HFFc6 (cell line): Measurements from ENCODE around the gene RAB10. TPM values are rescaled to one million over a fixed set of nuclear protein-coding genes. Genes with fewer than 3 reads are reported as not detected.

ENCODE experiments used
- DNase-seq: peaks from one replicate; pipeline ENCODE4 v3.0.0-alpha.2; 2018
- H3K27ac Mint-ChIP-seq: 2 replicates; pipeline ENCODE4 v1.8.0; 2020; ENCODE audit warnings: mild to moderate bottlenecking, mixed read lengths
- H3K27me3 Mint-ChIP-seq: 2 replicates; pipeline ENCODE4 v1.8.0; 2021; ENCODE audit warnings: mild to moderate bottlenecking, moderate library complexity, mixed read lengths; ENCODE audit not compliant: insufficient read depth
- H3K36me3 Mint-ChIP-seq: 2 replicates; pipeline ENCODE4 v1.8.0; 2021; ENCODE audit warnings: low read depth, mixed read lengths
- H3K4me1 Mint-ChIP-seq: 2 replicates; pipeline ENCODE4 v1.8.0; 2020; ENCODE audit warnings: low read depth, mixed read lengths
- H3K4me3 Mint-ChIP-seq: 2 replicates; pipeline ENCODE4 v1.8.0; 2020; ENCODE audit warnings: mild to moderate bottlenecking, moderate library complexity, mixed read lengths
- H3K9me3 Mint-ChIP-seq: 2 replicates; pipeline ENCODE4 v1.8.0; 2020; ENCODE audit warnings: mild to moderate bottlenecking, mixed read lengths
- CTCF ChIP-seq: fragments of 200-600 bp; sonication (generic); IDR thresholded peaks from 2 replicates; pipeline ENCODE4 v1.5.0; 2021; ENCODE audit warnings: antibody characterized with exemption, mild to moderate bottlenecking
- total RNA-seq, 6 experiments: library from RNA; stranded (reverse); fragmentation: NEBNext Ultra II Directional; extraction: Animal tissue kit (Norgen Biotek cat#: 25700); gene quantifications; 2 replicates in 1 of 6; 3 replicates in 5 of 6; pipeline ENCODE4 v1.2.3, GENCODE V29; 2021

Gene RAB10
- total RNA-seq, 6 experiments from 2014 or later: 133 to 144 (median 136) TPM

- H3K9me3 Mint-ChIP-seq: no peaks in the 10 kb centered on the region
- no peaks in the 10 kb centered on the region for H3K4me1 Mint-ChIP-seq
- H3K36me3 Mint-ChIP-seq: peaks cover 4% of the 10 kb centered on the region; the same call in 1 of the 2 replicates
- TF ChIP-seq CTCF: no peak
- peaks cover 32% of the 10 kb centered on the region for H3K27me3 Mint-ChIP-seq
- H3K4me3 Mint-ChIP-seq: no peak overlapping the region
- no peak for DNase-seq
- H3K27ac Mint-ChIP-seq: no peak overlapping the region
These were observed 134.9 kb downstream of the RAB10 start for GRCh38 chr2:26168785-26169184.

- peaks cover 31% of the 10 kb centered on the region for H3K27me3 Mint-ChIP-seq
- TF ChIP-seq CTCF: no peak
- no peaks in the 10 kb centered on the region for H3K9me3 Mint-ChIP-seq
- DNase-seq: no peak
- no peak overlapping the region for H3K27ac Mint-ChIP-seq
- no peaks in the 10 kb centered on the region for H3K4me1 Mint-ChIP-seq
- peaks cover 4% of the 10 kb centered on the region; the same call in 1 of the 2 replicates for H3K36me3 Mint-ChIP-seq
- H3K4me3 Mint-ChIP-seq: no peak overlapping the region
These were observed 135.3 kb downstream of the RAB10 start for GRCh38 chr2:26169226-26169625.

DNA sequence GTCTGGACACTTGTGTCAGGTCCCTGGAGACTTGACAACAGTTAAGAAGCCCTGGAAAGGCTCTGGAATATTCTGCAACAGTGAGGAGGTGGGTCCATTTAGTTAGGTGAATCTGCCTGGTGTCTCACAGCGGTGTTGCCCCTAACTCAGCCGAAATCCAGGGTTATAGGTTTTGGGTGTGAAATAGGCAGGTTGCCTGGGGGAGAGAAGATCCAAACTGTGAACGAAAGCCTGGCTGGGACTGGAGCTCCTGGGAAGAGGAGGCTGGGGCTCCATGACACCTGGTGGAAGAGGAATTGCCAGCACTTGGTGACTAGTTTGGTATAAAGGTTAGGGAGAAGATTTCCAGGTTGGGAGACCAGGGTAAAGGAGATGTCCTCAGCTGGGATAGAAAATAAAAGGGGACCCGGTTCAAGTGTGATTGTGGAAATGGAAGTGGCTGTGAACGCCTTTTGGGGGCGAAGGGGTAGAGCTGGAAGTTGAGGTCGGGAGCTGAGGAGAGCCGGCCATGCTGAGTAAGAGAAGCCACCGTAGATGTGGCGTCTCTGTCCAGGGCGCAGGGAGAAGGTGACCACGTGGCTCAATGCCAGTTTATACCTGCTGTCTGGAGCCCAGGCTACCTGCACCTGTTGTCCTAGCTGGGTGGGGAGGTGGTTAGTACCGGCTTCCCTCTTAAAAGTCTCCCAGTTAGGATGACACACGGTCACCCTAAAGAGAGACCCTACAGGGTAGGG is 136.0 kb downstream of the RAB10 start:
- TF ChIP-seq CTCF: no peak
- no peak for DNase-seq
- Mint-ChIP-seq H3K36me3 (peaks cover 4% of the 10 kb centered on the region; the same call in 1 of the 2 replicates), H3K27me3 (peaks cover 25% of the 10 kb centered on the region), H3K4me1 (no peaks in the 10 kb centered on the region), H3K4me3 (no peak overlapping the region), H3K27ac (no peak overlapping the region), H3K9me3 (no peaks in the 10 kb centered on the region)

GRCh38 chr2:26170795-26171194 is 136.9 kb downstream of the RAB10 start:
- Mint-ChIP-seq H3K36me3 (peaks cover 4% of the 10 kb centered on the region; the same call in 1 of the 2 replicates), H3K4me1 (no peaks in the 10 kb centered on the region), H3K27me3 (peaks cover 26% of the 10 kb centered on the region), H3K9me3 (no peaks in the 10 kb centered on the region), H3K27ac (no peak overlapping the region), H3K4me3 (no peak overlapping the region)
- no peak for TF ChIP-seq CTCF
- DNase-seq: no peak

DNA sequence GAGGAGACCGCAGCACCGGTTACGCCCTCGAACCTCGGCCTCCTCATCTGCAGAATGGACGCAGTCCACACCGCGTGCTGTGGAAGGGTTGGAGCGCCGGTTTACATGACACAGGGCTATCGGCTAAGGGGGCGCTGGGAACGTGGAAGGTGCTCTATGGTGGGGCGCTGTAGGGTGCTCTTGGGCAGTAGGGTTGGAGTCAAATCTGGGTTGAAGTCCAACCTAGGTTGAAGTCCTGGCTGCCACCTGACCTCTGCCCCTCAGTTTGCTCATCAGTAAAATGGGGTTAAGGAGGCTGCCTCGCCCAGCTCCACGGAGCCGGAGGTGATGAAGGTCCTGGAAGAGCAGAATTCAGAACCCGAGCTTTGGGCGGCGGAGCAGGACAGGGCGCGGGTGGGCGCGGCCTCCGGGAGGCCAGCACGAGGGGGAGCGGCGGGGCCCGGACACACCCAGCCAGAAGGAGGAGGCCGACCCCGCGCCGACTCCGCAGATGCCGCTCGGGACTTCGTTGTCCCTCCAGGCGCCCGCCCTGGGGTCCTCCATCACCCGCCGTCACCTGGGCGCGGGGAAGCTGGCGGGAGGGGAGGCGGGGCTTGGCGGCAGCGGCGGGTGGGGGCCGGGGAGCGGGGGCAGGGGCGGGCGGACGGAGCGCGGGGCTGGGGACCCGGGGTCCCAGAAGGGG is 138.4 kb downstream of the RAB10 start:
- H3K4me1 Mint-ChIP-seq: no peaks in the 10 kb centered on the region
- TF ChIP-seq CTCF: no peak
- no peak overlapping the region for H3K27ac Mint-ChIP-seq
- no peak for DNase-seq
- no peaks in the 10 kb centered on the region for H3K9me3 Mint-ChIP-seq
- H3K36me3 Mint-ChIP-seq: peaks cover 4% of the 10 kb centered on the region; the same call in 1 of the 2 replicates
- peaks cover 30% of the 10 kb centered on the region for H3K27me3 Mint-ChIP-seq
- no peak overlapping the region; the same call in 1 of the 2 replicates for H3K4me3 Mint-ChIP-seq
